Fibroblast of lung (primary cell): ENCODE results near the gene STARD13. TPM values are rescaled to one million over a fixed set of nuclear protein-coding genes. Genes with fewer than 3 reads are reported as not detected.

Source experiments
- DNase-seq, 2 donors: peaks; one replicate each; pipeline versions ENCODE4 v3.0.0 to v3.0.0-alpha.2; 2010; ENCODE audit warnings: low read depth in 2 of 2
- H2AFZ ChIP-seq: 2 replicates; pipeline ENCODE4 v1.5.1; 2012; ENCODE audit warnings: low read length, control low read depth, inconsistent platforms
- H3K27ac ChIP-seq: 2 replicates; pipeline ENCODE4 v1.5.1; 2011; ENCODE audit warnings: low read length, control low read depth; ENCODE audit not compliant: insufficient read depth
- H3K27me3 ChIP-seq: 2 replicates; pipeline ENCODE4 v1.5.1; 2011; ENCODE audit warnings: mild to moderate bottlenecking, low read length; ENCODE audit not compliant: control insufficient read depth, insufficient read depth
- H3K36me3 ChIP-seq: 2 replicates; pipeline ENCODE4 v1.5.1; 2011; ENCODE audit warnings: low read length; ENCODE audit not compliant: control insufficient read depth, insufficient read depth
- H3K4me1 ChIP-seq: 2 replicates; pipeline ENCODE4 v1.5.1; 2011; ENCODE audit warnings: low read length; ENCODE audit not compliant: control insufficient read depth, insufficient read depth; ENCODE audit errors: extremely low read depth
- H3K4me2 ChIP-seq: 2 replicates; pipeline ENCODE4 v1.5.1; 2011; ENCODE audit warnings: low read length, control low read depth; ENCODE audit not compliant: insufficient read depth; ENCODE audit errors: extremely low read depth
- H3K4me3 ChIP-seq, 4 experiments: fragments of 200-600 bp in 1 of 4; sonication (generic) in 1 of 4; replicated peaks in 1 of 4; 2 replicates each; pipeline ENCODE4 v1.5.1; 2011 to 2016; ENCODE audit warnings: low read length in 4 of 4, low read depth in 3 of 4, mild to moderate bottlenecking in 3 of 4, control low read depth in 2 of 4, inconsistent platforms in 1 of 4, mixed read lengths in 1 of 4; ENCODE audit not compliant: insufficient read depth in 1 of 4; ENCODE audit errors: control extremely low read depth in 1 of 4
- H3K79me2 ChIP-seq: 2 replicates; pipeline ENCODE4 v1.5.1; 2012; ENCODE audit warnings: mild to moderate bottlenecking, low read length, inconsistent platforms; ENCODE audit not compliant: control insufficient read depth, insufficient read depth
- H3K9ac ChIP-seq: 2 replicates; pipeline ENCODE4 v1.5.1; 2011; ENCODE audit warnings: mild to moderate bottlenecking, low read length, control low read depth; ENCODE audit not compliant: insufficient read depth
- H3K9me3 ChIP-seq: 2 replicates; pipeline ENCODE4 v1.5.1; 2012; ENCODE audit warnings: low read depth, low read length; ENCODE audit not compliant: control insufficient read depth, insufficient read depth
- H4K20me1 ChIP-seq: 2 replicates; pipeline ENCODE4 v1.5.1; 2011; ENCODE audit warnings: low read length; ENCODE audit not compliant: control insufficient read depth, insufficient read depth; ENCODE audit errors: extremely low read depth
- EZH2 ChIP-seq: IDR thresholded peaks from 2 replicates; pipeline ENCODE4 v1.5.1; 2012; ENCODE audit warnings: low read length, control low read depth, mild to moderate bottlenecking; ENCODE audit errors: missing control alignments
- polyA plus RNA-seq, 2 donors: library from polyadenylated mRNA; depleted of rRNA in 1 of 2; stranded (reverse) in 1 of 2; unstranded in 1 of 2; fragments of >200 nt; gene quantifications; 2 replicates each; pipeline ENCODE4 v1.2.1, GENCODE V29; 2011 to 2012; ENCODE audit warnings: missing spikeins in 1 of 2
- total RNA-seq: library from RNA; depleted of rRNA; stranded (reverse); fragments of >200 nt; gene quantifications from 2 replicates; pipeline ENCODE4 v1.2.1, GENCODE V29; 2014
- TF ChIP-seq, protein P1 (sequence below), 2 donors: IDR thresholded peaks in 1 of 2; conservative IDR thresholded peaks in 1 of 2; 1 replicate in 1 of 2; 2 replicates in 1 of 2; pipeline ENCODE4 v1.5.1; 2011 to 2012; ENCODE audit warnings: low read length in 2 of 2, control low read depth in 1 of 2, inconsistent platforms in 1 of 2, low read depth in 1 of 2, mild to moderate bottlenecking in 1 of 2

Gene STARD13
- total and polyA plus RNA-seq, 2 donors (not counting 1 experiment from before 2014, with no cell fraction given) = 25.2 to 44.6 TPM

DNA sequence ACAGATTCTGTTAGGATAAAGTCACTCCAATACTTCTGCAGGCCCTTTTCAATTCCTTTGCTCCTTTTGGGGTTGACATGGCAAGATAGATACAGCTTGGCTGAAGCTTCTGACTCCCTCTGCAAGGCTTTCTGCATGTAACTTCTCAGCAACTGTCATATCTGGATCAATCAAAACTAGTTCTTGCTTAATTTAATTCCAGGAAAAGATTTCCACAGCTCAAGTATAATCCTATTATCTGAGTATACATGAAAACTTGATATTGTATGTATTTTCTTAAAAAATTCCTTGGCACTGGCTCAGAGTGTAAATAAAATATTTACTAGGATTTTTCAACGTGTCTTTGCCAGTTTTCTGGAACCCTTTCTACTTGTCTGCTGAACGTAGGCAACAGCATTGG is 109.6 kb downstream of the STARD13 start:
- H3K79me2 ChIP-seq = peaks cover 50% of the 10 kb centered on the region

DNA sequence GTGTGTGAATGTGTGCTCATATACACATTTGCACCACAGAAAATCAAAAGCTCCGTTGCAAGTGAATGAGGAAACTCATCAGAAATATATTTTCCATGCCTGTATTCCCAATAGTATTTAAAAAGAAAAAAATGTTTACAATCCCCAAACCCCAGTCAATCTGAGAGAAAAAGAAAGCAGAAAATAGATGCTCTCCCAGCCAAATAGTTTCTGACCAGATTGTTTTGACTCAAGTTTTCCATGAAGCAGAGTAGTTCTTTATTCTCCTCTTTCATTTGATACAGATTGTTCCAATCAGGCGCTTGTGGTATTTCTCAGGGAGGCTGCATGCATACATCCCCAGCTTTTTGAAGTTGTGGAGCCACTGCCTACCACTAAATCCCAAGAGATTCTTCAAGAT is 110.6 kb downstream of the STARD13 start:
- Histone ChIP-seq H3K4me2 (no peak overlapping the region), H3K79me2 (peaks cover 42% of the 10 kb centered on the region), H3K27me3 (no peaks in the 10 kb centered on the region), H3K36me3 (no peaks in the 10 kb centered on the region), H3K4me3 (no peak overlapping the region), H2AFZ (no peak overlapping the region), H4K20me1 (no peaks in the 10 kb centered on the region), H3K4me1 (peaks cover 14% of the 10 kb centered on the region), H3K27ac (peak overlapping the region; percentile 32), H3K9me3 (no peaks in the 10 kb centered on the region), H3K9ac (no peak overlapping the region)
- TF ChIP-seq, protein P1, sequence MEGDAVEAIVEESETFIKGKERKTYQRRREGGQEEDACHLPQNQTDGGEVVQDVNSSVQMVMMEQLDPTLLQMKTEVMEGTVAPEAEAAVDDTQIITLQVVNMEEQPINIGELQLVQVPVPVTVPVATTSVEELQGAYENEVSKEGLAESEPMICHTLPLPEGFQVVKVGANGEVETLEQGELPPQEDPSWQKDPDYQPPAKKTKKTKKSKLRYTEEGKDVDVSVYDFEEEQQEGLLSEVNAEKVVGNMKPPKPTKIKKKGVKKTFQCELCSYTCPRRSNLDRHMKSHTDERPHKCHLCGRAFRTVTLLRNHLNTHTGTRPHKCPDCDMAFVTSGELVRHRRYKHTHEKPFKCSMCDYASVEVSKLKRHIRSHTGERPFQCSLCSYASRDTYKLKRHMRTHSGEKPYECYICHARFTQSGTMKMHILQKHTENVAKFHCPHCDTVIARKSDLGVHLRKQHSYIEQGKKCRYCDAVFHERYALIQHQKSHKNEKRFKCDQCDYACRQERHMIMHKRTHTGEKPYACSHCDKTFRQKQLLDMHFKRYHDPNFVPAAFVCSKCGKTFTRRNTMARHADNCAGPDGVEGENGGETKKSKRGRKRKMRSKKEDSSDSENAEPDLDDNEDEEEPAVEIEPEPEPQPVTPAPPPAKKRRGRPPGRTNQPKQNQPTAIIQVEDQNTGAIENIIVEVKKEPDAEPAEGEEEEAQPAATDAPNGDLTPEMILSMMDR (conservative IDR thresholded peaks at IDR 0.05 in 1 of 2, IDR thresholded peaks at IDR 0.05 in 1 of 2; ENCODE audit: low read depth in 1 of 2, low read length in 2 of 2) = no peak
- TF ChIP-seq EZH2 = no peak
- DNase-seq = peak in 1 of 2 donors; percentile 45

More for the DNA sequence above, 109.6 kb downstream of the STARD13 start:
- no peak overlapping the region for H3K4me2 ChIP-seq
- no peaks in the 10 kb centered on the region for H3K9me3 ChIP-seq
- no peaks in the 10 kb centered on the region for H3K36me3 ChIP-seq
- TF ChIP-seq EZH2 = no peak
- TF ChIP-seq, protein P1 (conservative IDR thresholded peaks at IDR 0.05 in 1 of 2, IDR thresholded peaks at IDR 0.05 in 1 of 2; ENCODE audit: low read depth in 1 of 2, low read length in 2 of 2) = no peak
- H3K4me3 ChIP-seq = no peak overlapping the region
- peaks cover 17% of the 10 kb centered on the region for H3K4me1 ChIP-seq
- H4K20me1 ChIP-seq = no peaks in the 10 kb centered on the region
- H3K9ac ChIP-seq = no peak overlapping the region
- H3K27ac ChIP-seq = no peak overlapping the region
- DNase-seq = no peak
- no peaks in the 10 kb centered on the region for H3K27me3 ChIP-seq
- no peak overlapping the region for H2AFZ ChIP-seq

DNA sequence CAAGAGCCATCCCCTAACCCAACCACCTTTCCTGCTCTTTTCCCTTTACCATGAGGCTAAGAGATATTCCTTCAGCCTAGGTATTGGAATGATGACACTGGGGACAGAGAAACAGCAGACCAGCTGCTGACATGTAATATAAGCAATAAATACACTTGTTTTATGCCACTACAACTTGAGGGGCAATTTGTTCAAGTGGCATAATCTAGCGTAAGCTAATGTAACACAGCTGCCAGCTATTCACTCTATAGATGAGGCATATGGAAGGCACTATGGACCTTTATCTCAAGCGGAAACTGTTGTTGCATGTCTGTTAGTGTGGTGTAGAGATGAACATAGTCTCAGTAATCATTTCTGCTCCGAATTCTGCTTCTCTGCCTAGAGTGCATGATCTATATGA is 111.1 kb downstream of the STARD13 start:
- H3K27me3 ChIP-seq = no peaks in the 10 kb centered on the region
- H3K4me1 ChIP-seq = peaks cover 12% of the 10 kb centered on the region
- no peak overlapping the region for H2AFZ ChIP-seq
- no peak overlapping the region for H3K27ac ChIP-seq
- DNase-seq = no peak
- no peak for TF ChIP-seq EZH2
- TF ChIP-seq, protein P1 (conservative IDR thresholded peaks at IDR 0.05 in 1 of 2, IDR thresholded peaks at IDR 0.05 in 1 of 2; ENCODE audit: low read depth in 1 of 2, low read length in 2 of 2) = no peak
- peaks cover 39% of the 10 kb centered on the region for H3K79me2 ChIP-seq
- no peak overlapping the region for H3K9ac ChIP-seq
- no peak overlapping the region for H3K4me2 ChIP-seq
- H4K20me1 ChIP-seq = no peaks in the 10 kb centered on the region
- H3K9me3 ChIP-seq = no peaks in the 10 kb centered on the region
- H3K4me3 ChIP-seq = no peak overlapping the region
- H3K36me3 ChIP-seq = no peaks in the 10 kb centered on the region
